Hematopoietic multipotent progenitor cell treated with erythropoietin and hydrocortisone succinate and interleukin-3 and kit ligand, for 17 days (in vitro differentiated cells): ENCODE results near the gene FAM229A.
"Not testable (repeated sequence)": the region's sequence is repeated elsewhere in the genome, so short reads cannot be mapped to it uniquely, and the experiment has no call there.

Experiments used
- DNase-seq: peaks from one replicate; pipeline ENCODE4 v3.0.0-alpha.2; 2015; ENCODE audit warnings: low spot score

The FAM229A gene

GRCh38 chr1:32377541-32378220 is 15.4 kb upstream of the FAM229A start:
- no peak for DNase-seq

- no peak for DNase-seq
Observed at GRCh38 chr1:32376199-32376598, 13.9 kb upstream of the FAM229A start.

GRCh38 chr1:32373996-32374592 is 11.8 kb upstream of the FAM229A start:
- DNase-seq, result no peak

GRCh38 chr1:32372149-32372756 is 10.0 kb upstream of the FAM229A start:
- DNase-seq, result no peak

- no peak for DNase-seq
Observed at GRCh38 chr1:32367912-32368635, 5.8 kb upstream of the FAM229A start.

- DNase-seq, result no peak
Observed at GRCh38 chr1:32365445-32365844, 3.2 kb upstream of the FAM229A start.

- DNase-seq, result no peak
Observed at GRCh38 chr1:32364836-32365235, 2.6 kb upstream of the FAM229A start.

- DNase-seq, result no peak
Observed at GRCh38 chr1:32363713-32364112, 1.4 kb upstream of the FAM229A start.

GRCh38 chr1:32361674-32362473 is 411 bp downstream of the FAM229A start:
- DNase-seq, result no peak

- no peak for DNase-seq
Observed at GRCh38 chr1:32361308-32361673, 994 bp downstream of the FAM229A start.

- DNase-seq, result no peak
Observed at GRCh38 chr1:32358435-32358834, 3.9 kb downstream of the FAM229A start.

- no peak for DNase-seq
Observed at GRCh38 chr1:32357614-32358013, 4.7 kb downstream of the FAM229A start.

GRCh38 chr1:32356478-32356877 is 5.8 kb downstream of the FAM229A start:
- DNase-seq, result no peak

GRCh38 chr1:32355778-32356177 is 6.5 kb downstream of the FAM229A start:
- DNase-seq, result not testable (repeated sequence)

- no peak for DNase-seq
Observed at GRCh38 chr1:32353886-32354570, 8.3 kb downstream of the FAM229A start.

GRCh38 chr1:32353431-32353830 is 8.9 kb downstream of the FAM229A start:
- no peak for DNase-seq

GRCh38 chr1:32352831-32353383 is 9.4 kb downstream of the FAM229A start:
- DNase-seq, result no peak

GRCh38 chr1:32352239-32352745 is 10.0 kb downstream of the FAM229A start:
- no peak for DNase-seq

- DNase-seq, result peak; percentile 83
Observed at GRCh38 chr1:32351399-32352238, 10.7 kb downstream of the FAM229A start.

- peak; percentile 80 for DNase-seq
Observed at GRCh38 chr1:32350785-32351398, 11.4 kb downstream of the FAM229A start.
